Endothelial cell of umbilical vein (primary cell): ENCODE results near the gene SPDYE16. TPM values are rescaled to one million over a fixed set of nuclear protein-coding genes. Genes with fewer than 3 reads are reported as not detected.
A peak's percentile ranks its signal among the peaks of the same experiment; 100 is the strongest.
"Not testable (repeated sequence)": the region's sequence is repeated elsewhere in the genome, so short reads cannot be mapped to it uniquely, and the experiment has no call there.

Experiments used
- BruUV-seq: library from RNA; stranded (reverse); fragments of 400-500 nt; replicated peaks from 2 replicates; lab custom pipeline; 2021; lab: Mats Ljungman, UMichigan
- CTCF ChIA-PET: fragments of 300-600, 350-600 bp; sonication (Branson Sonifier 250); formaldehyde crosslinking; loops from one replicate; lab custom pipeline; 2021; ENCODE audit warnings: antibody characterized with exemption, inconsistent platforms; lab: Charles Lee
- POLR2A ChIA-PET: fragments of 300-600, 350-600 bp; sonication (Branson Sonifier 250); formaldehyde crosslinking; loops from one replicate; lab custom pipeline; 2021; ENCODE audit warnings: antibody characterized with exemption, inconsistent platforms; lab: Charles Lee
- DNase-seq: peaks from one replicate; pipeline ENCODE4 v3.0.0-alpha.2; 2011; ENCODE audit warnings: low read depth, low spot score
- FAIRE-seq: peaks from 2 replicates; lab custom pipeline; 2011; peaks lifted over from hg19 to GRCh38; lab: Jason Lieb, UNC
- H2AFZ ChIP-seq: 2 replicates; pipeline ENCODE4 v1.6.0; 2012; ENCODE audit warnings: low read depth, low read length, control low read depth, inconsistent platforms
- H3K27ac ChIP-seq: 2 replicates; pipeline ENCODE4 v1.5.1; 2011; ENCODE audit warnings: low read depth, mild to moderate bottlenecking, control low read depth, low read length, moderate library complexity; ENCODE audit not compliant: insufficient read depth
- H3K27me3 ChIP-seq, 2 experiments: 2 replicates each; pipeline versions ENCODE4 v1.6.0 to v1.6.1; 2011; ENCODE audit warnings: low read length in 2 of 2, mixed read lengths in 1 of 2; ENCODE audit not compliant: control insufficient read depth in 2 of 2, insufficient read depth in 2 of 2
- H3K36me3 ChIP-seq, 2 experiments: 2 replicates in 1 of 2; 3 replicates in 1 of 2; pipeline ENCODE4 v1.5.1; 2011; ENCODE audit warnings: low read length in 2 of 2, mild to moderate bottlenecking in 1 of 2, moderate library complexity in 1 of 2; ENCODE audit not compliant: control insufficient read depth in 2 of 2, insufficient read depth in 2 of 2; ENCODE audit errors: extremely low read depth in 1 of 2
- H3K4me1 ChIP-seq: 3 replicates; pipeline ENCODE4 v1.5.1; 2011; ENCODE audit warnings: mild to moderate bottlenecking, low read length; ENCODE audit not compliant: control insufficient read depth, insufficient read depth; ENCODE audit errors: extremely low read depth
- H3K4me2 ChIP-seq: 2 replicates; pipeline ENCODE4 v1.6.1; 2011; ENCODE audit warnings: low read length, control low read depth, mixed read lengths; ENCODE audit not compliant: insufficient read depth
- H3K4me3 ChIP-seq, 3 experiments: fragments of 200-600 bp in 1 of 3; sonication (generic), shearing (Covaris generic) in 1 of 3; replicated peaks in 1 of 3; 2 replicates each; pipeline ENCODE4 v1.5.1; 2011 to 2016; ENCODE audit warnings: control low read depth in 3 of 3, low read length in 3 of 3, mild to moderate bottlenecking in 2 of 3, inconsistent platforms in 1 of 3, low read depth in 1 of 3, moderate library complexity in 1 of 3; ENCODE audit not compliant: insufficient read depth in 1 of 3
- H3K79me2 ChIP-seq: 2 replicates; pipeline ENCODE4 v1.6.0; 2012; ENCODE audit warnings: low read length, inconsistent platforms; ENCODE audit not compliant: control insufficient read depth, insufficient read depth
- H3K9ac ChIP-seq: replicated peaks from 2 replicates; pipeline ENCODE3; 2011; ENCODE audit warnings: low read length, control low read depth; ENCODE audit not compliant: insufficient read depth; ENCODE audit errors: extremely low read depth
- H3K9me1 ChIP-seq: replicated peaks from 3 replicates; pipeline ENCODE4 v1.6.0; 2011; ENCODE audit warnings: mild to moderate bottlenecking, low read length; ENCODE audit not compliant: control insufficient read depth, insufficient read depth; ENCODE audit errors: extremely low read depth
- H3K9me3 ChIP-seq: replicated peaks from 2 replicates; pipeline ENCODE4 v1.5.1; 2012; ENCODE audit warnings: low read length, inconsistent platforms; ENCODE audit not compliant: control insufficient read depth, insufficient read depth
- H4K20me1 ChIP-seq: replicated peaks from 2 replicates; pipeline ENCODE3; 2011; ENCODE audit warnings: mild to moderate bottlenecking, low read length; ENCODE audit not compliant: control insufficient read depth, insufficient read depth; ENCODE audit errors: extremely low read depth
- FOS ChIP-seq: IDR thresholded peaks from 2 replicates; pipeline ENCODE4 v1.6.1; 2011; ENCODE audit warnings: mild to moderate bottlenecking, low read length, moderate library complexity, borderline replicate concordance; ENCODE audit not compliant: insufficient read depth
- JUN ChIP-seq: IDR thresholded peaks from 2 replicates; pipeline ENCODE4 v1.6.1; 2011; ENCODE audit warnings: borderline replicate concordance, low read depth; ENCODE audit not compliant: insufficient read length, insufficient read depth
- dilution Hi-C: fragments of 300-500 bp; cut with MboI; formaldehyde crosslinking; loops from one replicate; pipeline ENCODE4 v1.15.0; 2019; ENCODE audit warnings: low sequenced_read_pairs; ENCODE audit not compliant: extremely low pct_ligation_motif_present
- intact Hi-C: fragments of 100-400 bp; cut with micrococcal nuclease; formaldehyde crosslinking; loops from one replicate; pipeline ENCODE4 v1.10.0; 2022
- polyA plus RNA-seq, 4 experiments: library from polyadenylated mRNA; depleted of rRNA in 3 of 4; stranded (reverse) in 3 of 4; unstranded in 1 of 4; fragments of >200 nt; gene quantifications; 2 replicates each; pipeline versions ENCODE4 v1.2.1 to v1.2.3, GENCODE V29; 2011 to 2012; ENCODE audit warnings: missing spikeins in 1 of 4
- total RNA-seq: library from RNA; stranded (reverse); gene quantifications from 2 replicates; pipeline ENCODE4 v1.2.3, GENCODE V29; 2021

SPDYE16 gene
- total and polyA plus RNA-seq, 2 donors (not counting 3 experiments of a cell fraction or from before 2014, with no cell fraction given) = 0.03 to 0.22 TPM

DNA sequence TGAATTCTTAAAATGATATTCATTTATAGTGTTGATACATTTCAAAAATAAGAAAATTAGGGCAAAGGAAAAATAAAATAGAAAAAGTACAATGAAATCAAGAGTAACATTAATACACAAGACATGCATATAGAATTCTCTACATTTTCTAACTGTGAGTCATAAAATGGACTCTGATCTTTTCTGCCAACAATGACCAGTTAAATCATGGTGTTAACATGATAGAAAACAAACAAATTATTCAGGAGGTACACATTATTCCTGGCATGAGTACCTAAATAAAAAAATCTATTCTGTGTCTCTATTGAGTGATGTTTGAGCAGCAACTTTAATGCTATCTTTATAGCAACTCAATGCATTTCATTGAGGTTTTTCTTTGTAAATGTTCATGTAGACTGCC lies 25.6 kb upstream of the SPDYE16 start:
- Histone ChIP-seq H3K27ac (peak overlapping the region; percentile 48), H3K79me2 (peaks cover 40% of the 10 kb centered on the region), H3K4me2 (peak overlapping the region; percentile 31), H3K4me1 (peaks cover 12% of the 10 kb centered on the region)
- dilution Hi-C loops, H3K9me1 ChIP-seq, H4K20me1 ChIP-seq, H3K9ac ChIP-seq, BruUV-seq, H2AFZ ChIP-seq, intact Hi-C loops, H3K36me3 ChIP-seq, H3K9me3 ChIP-seq, CTCF ChIA-PET, H3K27me3 ChIP-seq, H3K4me3 ChIP-seq, POLR2A ChIA-PET: not testable (repeated sequence)
- TF ChIP-seq JUN (peak; percentile 67), FOS (peak; percentile 42)
- DNase-seq (peak; percentile 74), FAIRE-seq (peak; percentile 28)

DNA sequence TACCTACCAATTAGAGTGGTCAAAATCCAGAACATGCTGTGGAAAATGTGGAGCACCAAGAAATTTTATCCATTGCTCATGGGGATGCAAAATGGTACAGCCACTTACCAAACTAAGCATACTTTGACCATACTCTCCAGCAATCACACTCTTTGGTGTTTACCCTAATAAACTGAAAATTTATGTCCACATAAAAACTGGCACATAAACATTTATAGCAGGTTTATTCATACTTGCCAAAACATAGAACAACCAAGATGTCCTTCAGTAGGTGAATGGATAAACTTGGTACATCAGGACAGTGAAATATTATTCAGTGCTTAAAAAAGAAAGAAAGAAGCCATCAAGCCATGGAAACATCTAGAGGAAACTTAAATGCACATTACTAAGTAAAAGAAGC lies 24.7 kb upstream of the SPDYE16 start:
- H3K36me3 ChIP-seq, CTCF ChIA-PET, POLR2A ChIA-PET, BruUV-seq, H3K9ac ChIP-seq, intact Hi-C loops, H2AFZ ChIP-seq, H3K4me3 ChIP-seq, H3K9me1 ChIP-seq, FAIRE-seq, H3K4me2 ChIP-seq, DNase-seq, H3K27me3 ChIP-seq, H3K9me3 ChIP-seq, H4K20me1 ChIP-seq, dilution Hi-C loops, H3K27ac ChIP-seq: not testable (repeated sequence)
- Histone ChIP-seq H3K79me2 (peaks cover 39% of the 10 kb centered on the region), H3K4me1 (peaks cover 10% of the 10 kb centered on the region)

DNA sequence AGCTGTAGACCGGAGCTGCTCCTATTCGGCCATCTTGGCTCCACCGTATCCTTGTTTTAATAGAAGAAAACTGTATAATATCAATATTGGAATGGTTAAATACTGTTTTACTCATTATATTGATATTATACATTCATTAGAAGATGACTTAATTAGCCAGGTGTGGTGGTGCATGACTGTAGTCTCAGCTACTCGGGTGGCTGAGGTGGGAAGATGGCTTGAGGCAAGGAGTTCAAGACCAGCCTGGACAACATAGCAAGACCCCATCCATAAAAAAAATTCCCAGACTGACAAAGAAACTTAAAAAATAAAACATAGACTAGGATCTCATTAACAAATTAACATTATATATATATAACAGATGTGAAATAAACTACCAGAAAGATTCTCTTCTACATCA lies 24.2 kb upstream of the SPDYE16 start:
- H3K9me3 ChIP-seq, H3K9me1 ChIP-seq, BruUV-seq, H2AFZ ChIP-seq, H3K36me3 ChIP-seq, FAIRE-seq, H3K27ac ChIP-seq, H3K9ac ChIP-seq, POLR2A ChIA-PET, H4K20me1 ChIP-seq, DNase-seq, dilution Hi-C loops, CTCF ChIA-PET, H3K27me3 ChIP-seq, H3K4me2 ChIP-seq, H3K4me3 ChIP-seq, intact Hi-C loops, H3K4me1 ChIP-seq: not testable (repeated sequence)
- H3K79me2 ChIP-seq = peaks cover 35% of the 10 kb centered on the region

DNA sequence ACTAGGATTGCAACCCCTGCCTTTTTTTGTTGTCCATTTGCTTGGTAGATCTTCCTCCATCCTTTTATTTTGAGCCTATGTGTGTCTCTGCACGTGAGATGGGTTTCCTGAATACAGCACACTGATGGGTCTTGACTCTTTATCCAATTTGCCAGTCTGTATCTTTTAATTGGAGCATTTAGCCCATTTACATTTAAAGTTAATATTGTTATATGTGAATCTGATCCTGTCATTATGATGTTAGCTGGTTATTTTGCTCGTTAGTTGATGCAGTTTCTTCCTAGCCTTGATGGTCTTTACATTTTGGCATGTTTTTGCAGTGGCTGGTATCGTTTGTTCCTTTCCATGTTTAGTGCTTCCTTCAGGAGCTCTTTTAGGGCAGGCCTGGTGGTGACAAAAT lies 21.9 kb upstream of the SPDYE16 start:
- FAIRE-seq, BruUV-seq, CTCF ChIA-PET, H3K4me3 ChIP-seq, dilution Hi-C loops, POLR2A ChIA-PET, H3K9me3 ChIP-seq, H3K36me3 ChIP-seq, intact Hi-C loops, H3K27me3 ChIP-seq, H3K9me1 ChIP-seq, H3K4me1 ChIP-seq, H2AFZ ChIP-seq, H3K4me2 ChIP-seq, H3K27ac ChIP-seq, DNase-seq, H3K9ac ChIP-seq, H4K20me1 ChIP-seq: not testable (repeated sequence)
- peaks cover 38% of the 10 kb centered on the region for H3K79me2 ChIP-seq
